Measurements from ENCODE around the gene ZNF423.

ZNF423 gene

GRCh38 chr16:49780433-49780832 lies 75.5 kb downstream of the ZNF423 start:
- DNase-seq: no peak

GRCh38 chr16:49779979-49780378 lies 75.9 kb downstream of the ZNF423 start:
- DNase-seq: no peak

- DNase-seq: no peak
Measured at GRCh38 chr16:49778202-49778930, 77.5 kb downstream of the ZNF423 start.

GRCh38 chr16:49776734-49777133 lies 79.2 kb downstream of the ZNF423 start:
- no peak for DNase-seq

GRCh38 chr16:49776085-49776595 lies 79.8 kb downstream of the ZNF423 start:
- DNase-seq: no peak

- DNase-seq: no peak
Measured at GRCh38 chr16:49775581-49775980, 80.3 kb downstream of the ZNF423 start.

- no peak for DNase-seq
Measured at GRCh38 chr16:49775018-49775417, 80.9 kb downstream of the ZNF423 start.

- no peak for DNase-seq
Measured at GRCh38 chr16:49773534-49774475, 82.1 kb downstream of the ZNF423 start.

- no peak for DNase-seq
Measured at GRCh38 chr16:49767998-49768397, 87.9 kb downstream of the ZNF423 start.

- no peak for DNase-seq
Measured at GRCh38 chr16:49767414-49767813, 88.5 kb downstream of the ZNF423 start.

GRCh38 chr16:49766225-49766624 lies 89.7 kb downstream of the ZNF423 start:
- no peak for DNase-seq

- no peak for DNase-seq
Measured at GRCh38 chr16:49763826-49764225, 92.1 kb downstream of the ZNF423 start.

- DNase-seq: no peak
Measured at GRCh38 chr16:49760815-49761214, 95.1 kb downstream of the ZNF423 start.

- no peak for DNase-seq
Measured at GRCh38 chr16:49757559-49758069, 98.3 kb downstream of the ZNF423 start.

GRCh38 chr16:49756775-49757558 lies 98.9 kb downstream of the ZNF423 start:
- no peak for DNase-seq

GRCh38 chr16:49755716-49756505 lies 100.0 kb downstream of the ZNF423 start:
- no peak for DNase-seq

GRCh38 chr16:49755313-49755620 lies 100.6 kb downstream of the ZNF423 start:
- no peak for DNase-seq

- DNase-seq: no peak
Measured at GRCh38 chr16:49754495-49755312, 101.2 kb downstream of the ZNF423 start.

- DNase-seq: no peak
Measured at GRCh38 chr16:49750341-49751000, 105.4 kb downstream of the ZNF423 start.

- no peak for DNase-seq
Measured at GRCh38 chr16:49749816-49750215, 106.1 kb downstream of the ZNF423 start.

Measured in T-helper 1 cell (primary cell).